ENCODE results near the gene CXCL17. TPM values are rescaled to one million over a fixed set of nuclear protein-coding genes. Genes with fewer than 3 reads are reported as not detected.
A peak's percentile ranks its signal among the peaks of the same experiment; 100 is the strongest.
"Not testable (repeated sequence)": the region's sequence is repeated elsewhere in the genome, so short reads cannot be mapped to it uniquely, and the experiment has no call there.

Gene CXCL17
- total RNA-seq (2014; rRNA removed; shearing (Covaris generic)): not detected in 2 replicates

GRCh38 chr19:42442833-42443232 lies at the start of gene CXCL17:
CXCL17 (minus strand) TSS chr19:42442946; CDS start chr19:42442832, 114 bp downstream.
- no peak for DNase-seq (ENCODE audit: low read depth)

DNA sequence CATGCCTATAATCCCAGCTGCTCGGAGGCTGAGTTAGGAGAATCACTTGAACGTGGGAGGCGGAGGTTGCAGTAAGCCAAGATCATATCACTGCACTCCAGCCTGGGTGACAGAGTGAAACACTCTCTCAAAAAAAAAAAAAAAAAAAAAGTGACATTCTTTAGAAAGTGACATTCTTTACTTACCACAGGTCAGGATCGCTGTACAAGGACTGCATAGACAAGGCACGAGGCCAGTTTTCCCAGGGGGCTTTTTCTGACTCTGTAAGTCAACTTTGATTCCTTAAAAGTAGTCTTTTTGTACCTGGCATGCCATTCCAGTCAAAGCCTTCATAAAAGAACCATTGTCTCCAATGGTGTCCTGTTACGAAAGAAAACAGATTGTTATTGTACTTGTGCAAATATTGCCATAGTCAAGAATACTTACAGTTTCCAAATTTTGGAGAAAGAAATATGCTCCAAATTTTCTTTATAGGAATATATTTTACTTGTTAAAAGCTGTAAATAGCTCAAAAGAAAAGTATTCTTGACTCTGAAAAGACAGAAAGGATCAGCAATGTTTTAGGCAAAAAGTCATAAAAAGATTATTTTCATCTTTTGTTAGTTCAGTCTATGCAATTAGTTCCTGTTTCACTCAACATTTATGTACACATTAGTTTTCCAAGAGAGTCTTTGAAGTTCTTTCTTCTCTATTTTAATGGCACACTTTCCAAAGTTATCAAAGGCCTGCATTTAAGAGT lies 46.2 kb upstream of the CXCL17 start:
- DNase-seq (ENCODE audit: low read depth): no peak

DNA sequence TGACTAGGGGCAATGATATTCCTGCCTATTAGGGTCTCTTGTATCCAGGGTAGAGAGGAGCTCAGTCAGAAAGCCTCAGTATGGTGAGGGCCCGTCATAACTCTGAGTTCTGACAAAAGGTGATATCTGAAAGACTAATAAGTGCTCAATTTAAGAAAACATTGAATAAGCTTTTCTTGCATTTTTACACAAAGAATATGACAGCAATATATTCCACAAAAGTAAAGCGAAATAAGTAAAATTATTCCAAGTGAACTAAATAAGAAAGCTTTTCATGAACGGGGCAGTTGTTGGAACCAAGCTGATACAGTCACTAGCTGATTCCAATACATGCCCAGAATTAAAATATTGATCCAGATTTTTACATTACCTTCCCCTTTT lies 45.0 kb upstream of the CXCL17 start:
- no peak for DNase-seq (ENCODE audit: low read depth)

DNA sequence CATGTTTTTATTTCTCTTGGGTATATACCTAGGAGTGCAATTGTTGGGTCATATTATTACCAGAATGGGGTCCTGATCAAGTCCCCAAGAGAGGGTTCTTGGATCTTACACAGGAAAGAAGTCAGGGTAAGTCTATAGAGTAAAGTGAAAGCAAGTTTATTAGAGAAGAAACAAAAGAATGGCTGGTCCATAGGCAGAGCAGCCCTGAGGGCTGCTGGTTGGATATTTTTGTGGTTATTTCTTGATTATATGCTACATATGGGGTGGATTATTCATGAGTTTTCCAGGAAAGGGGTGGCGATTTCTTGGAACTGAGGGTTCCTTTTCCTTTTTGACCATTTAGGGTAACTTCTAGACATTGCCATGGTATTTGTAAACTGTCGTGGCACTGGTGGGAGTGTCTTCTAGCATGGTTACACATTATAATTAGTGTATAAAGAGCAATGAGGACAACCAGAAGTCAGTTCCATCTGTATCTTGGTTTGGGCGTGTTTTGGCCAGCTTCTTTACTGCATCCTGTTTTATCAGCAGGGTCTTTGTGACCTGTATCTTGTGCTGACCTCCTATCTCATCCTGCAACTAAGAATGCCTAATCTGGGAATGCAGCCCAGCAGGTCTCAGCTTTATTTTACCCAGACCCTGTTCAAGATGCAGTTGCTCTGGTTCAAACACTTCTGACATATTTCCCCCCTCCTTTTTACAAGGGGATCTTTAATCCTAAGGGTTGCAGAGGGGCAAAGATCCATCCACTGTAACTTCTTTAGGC lies 44.5 kb upstream of the CXCL17 start:
- DNase-seq (ENCODE audit: low read depth): no peak

DNA sequence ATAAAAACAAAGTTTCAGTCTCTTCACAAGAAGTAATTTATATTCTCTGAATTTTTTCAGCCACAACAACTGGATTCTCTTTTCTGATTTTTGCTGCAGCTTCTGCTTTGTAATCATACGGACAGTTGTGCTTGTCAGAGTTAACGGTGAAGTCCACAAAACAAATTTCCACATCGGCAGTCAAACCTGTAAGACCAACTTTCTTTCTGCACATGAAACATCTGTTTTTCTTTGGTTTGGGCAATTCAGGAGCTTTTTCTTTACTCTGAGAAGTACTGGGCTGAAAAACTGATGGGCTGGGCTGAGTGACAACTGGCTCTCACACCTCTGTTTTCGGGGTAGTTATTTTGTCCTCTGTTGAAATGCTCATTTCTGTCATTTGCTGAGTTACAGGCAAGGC lies 42.3 kb upstream of the CXCL17 start:
- DNase-seq (ENCODE audit: low read depth): not testable (repeated sequence)

DNA sequence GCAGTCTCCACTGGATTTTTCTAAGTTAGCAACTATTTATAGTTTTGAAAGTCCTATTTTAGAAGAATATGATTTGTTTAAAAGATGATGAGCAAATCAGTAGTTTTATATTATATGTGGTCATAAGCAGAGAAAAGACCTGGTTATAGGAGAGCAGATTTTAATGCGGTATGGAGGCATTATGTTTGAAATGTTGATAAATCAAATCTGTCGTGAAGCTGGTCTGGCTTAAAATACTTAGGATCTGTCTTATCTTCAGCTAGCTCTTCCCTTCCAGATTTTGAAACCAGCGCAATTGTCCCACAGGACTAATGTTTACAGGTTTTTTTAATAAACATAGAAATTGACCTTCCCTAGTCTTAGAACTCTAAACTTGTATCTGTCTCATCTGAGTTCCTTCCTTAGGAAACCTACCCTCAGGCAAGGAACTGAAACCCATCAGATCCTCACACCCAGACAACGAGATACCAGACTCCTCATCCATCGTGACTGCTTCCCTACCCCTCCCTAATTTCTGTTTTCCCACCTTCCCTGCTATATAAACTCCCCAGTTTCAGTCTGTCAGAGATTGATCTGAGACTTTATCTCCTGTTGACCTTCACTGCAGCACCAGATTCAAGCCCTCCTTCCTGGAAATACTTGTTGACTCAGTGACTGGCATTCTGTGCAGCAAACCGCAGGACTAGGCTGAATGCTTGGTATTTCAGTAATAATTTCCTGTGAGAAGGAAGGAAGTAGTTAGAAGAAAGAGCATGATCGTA lies 37.8 kb upstream of the CXCL17 start:
- peak; percentile 41 for DNase-seq (ENCODE audit: low read depth)

- DNase-seq (ENCODE audit: low read depth): no peak
Measured at GRCh38 chr19:42479736-42480135, 37.0 kb upstream of the CXCL17 start.

DNA sequence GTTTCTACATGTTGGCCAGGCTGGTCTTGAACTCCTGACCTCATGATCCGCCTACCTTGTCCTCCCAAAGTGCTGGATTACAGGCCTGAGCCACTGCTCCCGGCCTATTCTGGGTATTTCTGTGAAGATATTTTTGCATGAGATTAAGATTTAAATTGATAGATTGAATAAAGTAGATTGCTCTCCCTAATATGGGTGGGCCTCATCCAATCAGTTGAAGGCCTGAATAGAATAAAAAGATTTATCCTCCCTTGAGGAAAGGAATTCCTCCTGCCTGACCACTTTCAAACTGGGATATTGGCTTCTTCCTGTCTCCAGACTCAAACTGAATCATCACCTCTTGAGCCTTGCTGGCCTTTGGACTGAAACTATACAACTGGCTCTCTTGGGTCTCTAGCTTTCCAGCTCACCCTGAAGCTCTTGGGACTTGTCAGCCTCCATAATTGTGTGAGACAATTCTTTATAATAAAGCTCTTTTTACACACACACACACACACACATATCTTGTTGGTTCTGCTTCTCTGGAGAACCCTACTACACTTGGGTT lies 36.1 kb upstream of the CXCL17 start:
- no peak for DNase-seq (ENCODE audit: low read depth)

DNA sequence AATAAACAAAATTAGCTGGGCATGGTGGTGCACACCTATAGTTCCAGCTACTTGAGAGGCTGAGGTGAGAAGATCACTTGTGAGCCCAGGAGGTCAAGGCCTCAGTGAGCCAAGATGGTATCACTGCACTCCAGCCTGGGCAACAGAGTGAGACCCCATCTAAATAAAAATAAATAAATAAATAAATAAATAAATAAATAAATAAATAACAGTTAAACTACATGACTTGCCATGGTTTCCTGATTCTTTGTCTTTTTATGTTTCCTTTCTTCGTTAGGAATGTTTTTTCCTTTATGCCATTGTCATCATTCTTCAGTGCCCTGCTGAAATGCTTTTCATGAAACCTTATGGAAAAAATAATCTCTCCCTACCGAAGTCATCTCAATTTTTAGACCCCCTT lies 35.2 kb upstream of the CXCL17 start:
- no peak for DNase-seq (ENCODE audit: low read depth)

DNA sequence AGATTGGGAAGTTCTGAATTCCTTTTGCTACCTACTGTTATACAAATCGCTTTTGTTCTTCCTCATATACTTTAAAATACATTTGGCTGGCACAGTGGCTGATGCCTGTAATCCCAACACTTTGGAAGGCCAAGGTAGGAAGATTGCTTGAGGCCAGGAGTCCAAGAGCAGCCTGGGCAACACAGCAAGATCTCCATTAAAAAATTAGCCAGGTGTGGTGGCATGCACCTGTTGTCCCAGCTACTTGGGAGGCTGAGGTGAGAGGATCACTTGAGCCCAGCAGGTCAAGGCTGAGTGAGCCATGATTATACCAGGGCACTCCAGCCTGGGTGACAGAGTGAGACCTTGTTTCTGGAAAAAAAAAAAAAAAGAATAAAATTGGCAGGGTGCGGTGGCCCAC lies 34.4 kb upstream of the CXCL17 start:
- no peak for DNase-seq (ENCODE audit: low read depth)

DNA sequence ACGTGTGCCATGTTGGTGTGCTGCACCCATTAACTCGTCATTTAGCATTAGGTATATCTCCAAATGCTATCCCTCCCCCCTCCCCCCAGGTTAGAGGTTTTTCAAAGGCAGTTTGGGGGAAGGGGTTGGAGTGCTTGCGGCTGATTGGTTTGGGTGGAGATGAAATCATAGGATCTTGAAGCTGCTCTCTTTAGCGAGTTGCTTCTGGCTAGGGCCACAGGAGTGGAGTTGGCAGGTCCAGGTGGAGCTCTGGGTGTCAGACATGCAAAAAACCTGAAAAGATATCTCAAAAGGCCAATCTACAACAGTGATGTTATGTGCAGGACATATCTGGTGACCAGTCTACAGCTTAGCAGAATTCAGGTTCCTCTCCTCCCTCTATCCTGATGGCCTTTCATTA lies 32.6 kb upstream of the CXCL17 start:
- DNase-seq (ENCODE audit: low read depth): no peak

- no peak for DNase-seq (ENCODE audit: low read depth)
Measured at GRCh38 chr19:42474743-42475142, 32.0 kb upstream of the CXCL17 start.

DNA sequence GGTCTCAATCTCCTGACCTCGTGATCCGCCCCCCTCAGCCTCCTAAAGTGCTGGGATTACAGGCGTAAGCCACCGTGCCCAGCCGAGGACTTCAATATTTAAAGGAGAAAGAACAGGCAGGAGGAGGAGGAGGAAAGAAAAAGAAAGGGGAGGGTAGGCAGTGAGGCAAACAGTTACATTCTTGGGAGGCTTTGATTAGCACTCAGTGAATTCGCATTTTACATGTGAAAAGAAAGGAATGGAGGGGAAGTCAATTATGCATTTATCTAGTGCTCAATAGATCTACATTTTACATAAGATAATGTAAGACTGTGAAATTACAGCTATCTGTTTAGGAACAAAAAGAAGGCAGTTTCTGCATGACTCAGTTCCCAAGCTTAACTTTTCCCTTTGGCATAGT lies 30.9 kb upstream of the CXCL17 start:
- no peak for DNase-seq (ENCODE audit: low read depth)

GRCh38 chr19:42472402-42473147 lies 29.8 kb upstream of the CXCL17 start:
- DNase-seq (ENCODE audit: low read depth): no peak

- peak; percentile 56 for DNase-seq (ENCODE audit: low read depth)
Measured at GRCh38 chr19:42471554-42472249, 29.0 kb upstream of the CXCL17 start.

GRCh38 chr19:42469311-42470235 lies 26.8 kb upstream of the CXCL17 start:
- peak; percentile 70 for DNase-seq (ENCODE audit: low read depth)

GRCh38 chr19:42468273-42468796 lies 25.6 kb upstream of the CXCL17 start:
- peak; percentile 94 for DNase-seq (ENCODE audit: low read depth)

DNA sequence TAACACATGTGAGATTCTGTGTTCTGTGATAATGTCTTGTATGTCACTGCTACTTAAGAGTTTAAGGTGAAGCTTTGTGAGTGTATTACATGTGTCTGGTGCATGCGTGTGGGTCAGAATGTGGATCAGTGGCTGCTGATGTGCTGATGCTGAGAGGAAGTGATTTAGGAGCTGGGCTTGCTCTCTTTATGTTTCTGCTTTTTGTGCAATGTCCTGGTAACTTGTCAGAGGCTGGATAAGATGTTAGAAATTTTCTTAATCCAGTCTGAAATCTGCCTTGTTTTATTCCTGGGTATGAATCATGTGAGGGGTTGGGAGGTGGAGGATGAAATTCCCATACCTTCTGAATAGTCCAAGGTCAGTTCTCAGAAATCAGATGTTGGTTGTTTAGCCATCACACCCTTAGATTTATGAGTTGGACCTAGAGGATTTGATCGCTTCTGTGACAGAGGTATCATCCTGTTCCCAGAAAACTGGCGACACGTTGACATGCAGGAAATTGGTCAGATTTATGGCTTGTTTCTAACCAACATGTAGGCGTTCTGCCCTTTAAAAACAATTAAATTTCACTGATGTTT lies 24.5 kb upstream of the CXCL17 start:
- no peak for DNase-seq (ENCODE audit: low read depth)

DNA sequence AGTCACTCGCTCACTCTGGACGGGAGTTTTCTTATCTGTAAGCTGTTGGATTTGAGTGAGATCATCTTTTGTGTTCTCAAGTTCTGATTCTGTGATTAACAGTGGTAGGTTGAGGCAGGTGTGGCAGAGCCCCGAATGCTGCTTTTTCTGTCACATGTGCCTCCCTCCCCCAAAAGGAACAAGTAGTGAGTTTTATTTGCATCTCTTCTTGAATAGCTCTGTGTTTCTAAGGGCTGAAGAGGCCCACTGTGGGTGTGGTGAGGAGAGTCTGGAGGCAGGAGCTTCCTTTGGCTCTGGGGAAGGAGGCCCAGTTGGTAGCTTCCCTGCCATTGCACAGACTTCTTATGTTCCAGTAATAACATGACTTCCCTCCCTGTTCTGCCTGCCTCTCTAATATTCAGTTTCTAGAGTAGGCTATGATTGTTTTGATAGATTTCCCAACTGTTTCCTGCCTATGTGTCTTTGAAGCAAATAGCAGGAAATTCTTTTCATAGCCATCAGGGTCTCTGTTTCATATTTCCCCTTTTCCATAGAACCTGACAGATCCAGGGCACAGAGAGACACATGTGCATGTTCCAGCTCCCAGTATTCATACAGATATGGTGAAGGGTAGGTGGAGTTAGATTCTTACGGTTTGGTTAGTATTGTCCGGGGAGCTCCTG lies 23.9 kb upstream of the CXCL17 start:
- no peak for DNase-seq (ENCODE audit: low read depth)
